HepG2 (cell line): ENCODE results near the gene GPR107. TPM values are rescaled to one million over a fixed set of nuclear protein-coding genes. Genes with fewer than 3 reads are reported as not detected.

Source experiments
- ATAC-seq: fragments of 200-7000 bp; cut with Tn5 transposase; 3 replicates; pipeline ENCODE4 v1.9.1; 2020; ENCODE audit warnings: mild to moderate bottlenecking, moderate library complexity
- BruUV-seq: library from RNA; stranded (reverse); fragments of 400-500 nt; replicated peaks from 2 replicates; lab custom pipeline; 2021; lab: Mats Ljungman, UMichigan
- CTCF ChIA-PET: fragments of 300-600 bp; formaldehyde crosslinking; extraction: SDS; loops from one replicate; lab custom pipeline; 2021; ENCODE audit warnings: low total read pairs, inconsistent platforms, low intra/inter-chr PET ratio; lab: Yijun Ruan, JAX
- POLR2A ChIA-PET: fragments of 350-600 bp; sonication (Branson Sonifier 250); formaldehyde crosslinking; loops from one replicate; lab custom pipeline; 2020; ENCODE audit warnings: antibody characterized with exemption, inconsistent platforms; lab: Yijun Ruan, JAX
- DNase-seq: peaks from one replicate; pipeline ENCODE4 v3.0.0-alpha.2; 2015; ENCODE audit warnings: low spot score
- FAIRE-seq: peaks from 3 replicates; lab custom pipeline; 2011; peaks lifted over from hg19 to GRCh38; lab: Jason Lieb, UNC
- H2AFZ ChIP-seq: one replicate; pipeline ENCODE4 v1.6.1; 2011; ENCODE audit warnings: low read length, inconsistent platforms
- H3K27ac ChIP-seq: fragments of 300-600 bp; 3 replicates; pipeline ENCODE4 v1.8.0; 2011; ENCODE audit warnings: mixed run types, mild to moderate bottlenecking, mixed read lengths, low read length, inconsistent platforms; ENCODE audit not compliant: insufficient read depth; ENCODE audit errors: extremely low read length
- H3K27me3 ChIP-seq, 2 experiments: fragments of 200-600 bp in 1 of 2; 2 replicates in 1 of 2; 3 replicates in 1 of 2; pipeline versions ENCODE4 v1.6.0 to v1.8.0; 2011; ENCODE audit warnings: low read length in 2 of 2, mild to moderate bottlenecking in 2 of 2, moderate library complexity in 2 of 2, inconsistent platforms in 1 of 2; ENCODE audit not compliant: insufficient read depth in 2 of 2, control insufficient read depth in 1 of 2
- H3K36me3 ChIP-seq, 2 experiments: fragments of 200-600 bp in 1 of 2; replicated peaks in 1 of 2; 2 replicates in 1 of 2; 3 replicates in 1 of 2; pipeline versions ENCODE4 v1.5.1 to v1.8.0; 2011; ENCODE audit warnings: low read length in 2 of 2, inconsistent platforms in 1 of 2; ENCODE audit not compliant: insufficient read depth in 2 of 2, control insufficient read depth in 1 of 2
- H3K4me1 ChIP-seq: 2 replicates; pipeline ENCODE4 v1.5.1; 2012; ENCODE audit warnings: low read length, inconsistent platforms; ENCODE audit not compliant: insufficient read depth
- H3K4me2 ChIP-seq: 2 replicates; pipeline ENCODE4 v1.6.0; 2011; ENCODE audit warnings: low read depth, low read length, inconsistent platforms
- H3K4me3 ChIP-seq, 3 experiments: fragments of 200-600 bp in 1 of 3; sonication (generic), shearing (Covaris generic) in 1 of 3; replicated peaks in 1 of 3; 2 replicates each; pipeline ENCODE4 v1.5.1; 2011 to 2016; ENCODE audit warnings: low read length in 3 of 3, inconsistent platforms in 2 of 3, low read depth in 2 of 3, mild to moderate bottlenecking in 2 of 3, control low read depth in 1 of 3, mixed read lengths in 1 of 3; ENCODE audit not compliant: insufficient read depth in 1 of 3
- H3K79me2 ChIP-seq: one replicate; pipeline ENCODE4 v1.6.1; 2011; ENCODE audit warnings: low read length, inconsistent platforms; ENCODE audit not compliant: insufficient read depth
- H3K9ac ChIP-seq: 2 replicates; pipeline ENCODE4 v1.6.0; 2011; ENCODE audit warnings: mild to moderate bottlenecking, low read depth, low read length, inconsistent platforms; ENCODE audit not compliant: insufficient read depth
- H3K9me3 ChIP-seq: 2 replicates; pipeline ENCODE4 v1.5.1; 2012; ENCODE audit warnings: mild to moderate bottlenecking, low read length
- H4K20me1 ChIP-seq: 2 replicates; pipeline ENCODE4 v1.6.0; 2011; ENCODE audit warnings: inconsistent platforms, mild to moderate bottlenecking, low read length, moderate library complexity; ENCODE audit not compliant: insufficient read depth
- CTCF ChIP-seq: sonication (generic); formaldehyde crosslinking; IDR thresholded peaks from 2 replicates; pipeline ENCODE4 v1.5.0; 2020; ENCODE audit warnings: mild to moderate bottlenecking, missing genetic modification reagents, moderate library complexity
- FOXO1 ChIP-seq: sonication (generic); formaldehyde crosslinking; IDR thresholded peaks from 2 replicates; pipeline ENCODE4 v1.4.0; 2020; ENCODE audit warnings: missing genetic modification reagents
- MAFF ChIP-seq: IDR thresholded peaks from 2 replicates; pipeline ENCODE4 v1.6.1; 2011; ENCODE audit warnings: low read depth, low read length, improper control_type of control experiment
- MED1 ChIP-seq: sonication (generic); formaldehyde crosslinking; IDR thresholded peaks from 2 replicates; pipeline ENCODE4 v1.4.0; 2020; ENCODE audit warnings: missing genetic modification reagents
- NCOA5 ChIP-seq: sonication (generic); formaldehyde crosslinking; IDR thresholded peaks from 2 replicates; pipeline ENCODE4 v1.4.0; 2020; ENCODE audit warnings: missing genetic modification reagents
- PHF5A ChIP-seq: IDR thresholded peaks from one replicate; pipeline ENCODE4 v1.6.1; 2018; ENCODE audit warnings: low read depth, missing genetic modification reagents; ENCODE audit not compliant: unreplicated experiment
- RXRA ChIP-seq: sonication (generic); formaldehyde crosslinking; IDR thresholded peaks from 2 replicates; pipeline ENCODE4 v1.5.1; 2020; ENCODE audit warnings: missing genetic modification reagents
- STAG1 ChIP-seq: sonication (generic); formaldehyde crosslinking; IDR thresholded peaks from 2 replicates; pipeline ENCODE4 v1.4.0; 2020; ENCODE audit warnings: missing genetic modification reagents
- ZBTB8A ChIP-seq: sonication (generic); formaldehyde crosslinking; IDR thresholded peaks from 2 replicates; pipeline ENCODE4 v1.4.0; 2020; ENCODE audit warnings: mild to moderate bottlenecking, low read depth, missing genetic modification reagents, borderline replicate concordance
- ZNF362 ChIP-seq: sonication (generic); formaldehyde crosslinking; IDR thresholded peaks from 2 replicates; pipeline ENCODE4 v1.4.0; 2020; ENCODE audit warnings: missing genetic modification reagents, mild to moderate bottlenecking, borderline replicate concordance
- ZNF407 ChIP-seq: sonication (generic); formaldehyde crosslinking; IDR thresholded peaks from one replicate; pipeline ENCODE4 v1.5.1; 2020; ENCODE audit warnings: mild to moderate bottlenecking, missing genetic modification reagents; ENCODE audit errors: not compliant biosample characterization
- ZNF770 ChIP-seq: sonication (generic); formaldehyde crosslinking; IDR thresholded peaks from 2 replicates; pipeline ENCODE4 v1.5.0; 2020; ENCODE audit warnings: mild to moderate bottlenecking, missing genetic modification reagents
- WGBS: methylation state at CpG from one replicate; pipeline ENCODE4 v1.1.6; 2017; ENCODE audit warnings: low lambda C conversion rate; 5-methylcytosine and 5-hydroxymethylcytosine counted together
- in situ Hi-C: cut with HindIII; loops from 2 replicates; pipeline ENCODE4 v1.10.0; 2017; ENCODE audit warnings: low pct_unique_long_range_greater_than_20kb; ENCODE audit not compliant: extremely low pct_ligation_motif_present
- intact Hi-C: fragments of 100-400 bp; cut with micrococcal nuclease; formaldehyde crosslinking; loops from one replicate; pipeline ENCODE4 v1.10.0; 2022; ENCODE audit not compliant: unreplicated experiment
- polyA plus RNA-seq, 8 experiments: library from polyadenylated mRNA; depleted of rRNA in 3 of 8; stranded (reverse) in 7 of 8; unstranded in 1 of 8; fragments of >200 nt; fragmentation: Illumina TruSeq in 4 of 8; extraction: Trizol in 4 of 8; gene quantifications; 2 replicates each; pipeline versions ENCODE4 v1.2.1 to v1.2.3, GENCODE V29; 2011 to 2016; ENCODE audit warnings: low read depth in 4 of 8, missing spikeins in 1 of 8, mixed read lengths in 1 of 8; ENCODE audit not compliant: insufficient read depth in 1 of 8
- total RNA-seq, 5 experiments: library from RNA; depleted of rRNA; stranded (reverse); fragments of >200 nt; fragmentation: Illumina TruSeq; extraction: Trizol; gene quantifications; 2 replicates each; pipeline ENCODE4 v1.2.3, GENCODE V29; 2016; ENCODE audit warnings: low read depth in 1 of 5

Gene GPR107
- total and polyA plus RNA-seq, 2 of the 13 experiments (the other 11 are each of a cell fraction or from before 2014, with no cell fraction given), result 22.5 to 24.4 TPM

GRCh38 chr9:130110166-130110565 lies 56.5 kb downstream of the GPR107 start:
- H3K27ac ChIP-seq, result no peak overlapping the region
- H3K4me1 ChIP-seq, result no peaks in the 10 kb centered on the region
- H4K20me1 ChIP-seq, result peaks cover 5% of the 10 kb centered on the region; the same call in 1 of the 2 replicates
- 96% methylated on average over 5 of the region's 5 CpGs for WGBS
- H3K79me2 ChIP-seq, result no peaks in the 10 kb centered on the region
- no peaks in the 10 kb centered on the region for H3K27me3 ChIP-seq
- no peaks in the 10 kb centered on the region for H3K9me3 ChIP-seq
- DNase-seq, result no peak
- BruUV-seq, result no TSS peak
- no peak overlapping the region for H2AFZ ChIP-seq
- ATAC-seq, result no peak
- no peak overlapping the region for H3K9ac ChIP-seq
- no peak for FAIRE-seq
- H3K4me3 ChIP-seq, result no peak overlapping the region
- no peak overlapping the region for H3K4me2 ChIP-seq
- ChIA-PET CTCF (no interaction called here), POLR2A (no interaction called here)
- intact Hi-C loops, result no loop called here
- in situ Hi-C loops, result loop anchor here (5.0 to 10.0 kb wide), 2 partner anchors 127 to 235 kb away; no protein-coding TSS in a partner anchor
- H3K36me3 ChIP-seq, result peaks cover 18 to 45% of the 10 kb centered on the region in 2 experiments
- TF ChIP-seq ZNF770, result no peak
- TF ChIP-seq MED1 (CRISPR knock-in tag), result no peak
- TF ChIP-seq ZNF407, result no peak
- TF ChIP-seq PHF5A (CRISPR knock-in tag), result no peak
- TF ChIP-seq MAFF, result no peak
- TF ChIP-seq STAG1, result 0 out of 2 replicates have a peak, but pooled peaks have one; percentile 16
- no peak for TF ChIP-seq ZNF362 (CRISPR knock-in tag)
- TF ChIP-seq CTCF, result peak; percentile 29
- TF ChIP-seq FOXO1 (CRISPR knock-in tag), result no peak
- no peak for TF ChIP-seq RXRA (CRISPR knock-in tag)
- no peak for TF ChIP-seq NCOA5 (CRISPR knock-in tag)
- no peak for TF ChIP-seq ZBTB8A (CRISPR knock-in tag)
